ENCODE data around the gene LGALS7B. TPM values are rescaled to one million over a fixed set of nuclear protein-coding genes. Genes with fewer than 3 reads are reported as not detected.
"Not testable (repeated sequence)": the region's sequence is repeated elsewhere in the genome, so short reads cannot be mapped to it uniquely, and the experiment has no call there.

The LGALS7B gene
- total RNA-seq, 2 donors from 2014 or later = not detected

- no peak overlapping the region for H3K4me3 ChIP-seq
- no peaks in the 10 kb centered on the region for H3K36me3 ChIP-seq (replicated peaks in 1 of 2; ENCODE audit: insufficient read depth in 1 of 2, low read depth in 2 of 2)
- no peaks in the 10 kb centered on the region for H3K9me3 ChIP-seq
- TF ChIP-seq POLR2A (IDR thresholded peaks at IDR 0.05) (peak in 1 of 3 donors; percentile 47), CTCF (IDR thresholded peaks at IDR 0.05) (no peak)
- H3K27ac ChIP-seq = peak overlapping the region in 3 of 4 donors; percentile 6 to 74 (median 50)
- H3K27me3 ChIP-seq = no peaks in the 10 kb centered on the region
- DNase-seq (peak in 3 of 4 donors; percentile 20 to 48 (median 28)), ATAC-seq (peak; percentile 75)
- 69 to 71% methylated on average over 3 of the region's 3 CpGs for WGBS, 2 donors
- intact Hi-C loops (cut with DNase I) = no loop called here
- peaks cover 5% of the 10 kb centered on the region for H3K4me1 ChIP-seq
Observed at GRCh38 chr19:38763795-38764220, 25.2 kb upstream of the LGALS7B start.

GRCh38 chr19:38765214-38765613, 23.8 kb upstream of the LGALS7B start:
- DNase-seq = no peak
- Histone ChIP-seq H3K4me3 (no peak overlapping the region), H3K27me3 (no peaks in the 10 kb centered on the region), H3K4me1 (peaks cover 9% of the 10 kb centered on the region), H3K27ac (no peak overlapping the region), H3K9me3 (no peaks in the 10 kb centered on the region), H3K36me3 (replicated peaks in 1 of 2; ENCODE audit: insufficient read depth in 1 of 2, low read depth in 2 of 2) (no peaks in the 10 kb centered on the region)
- intact Hi-C loops (cut with DNase I) = no loop called here
- WGBS, 2 donors = 89 to 99% methylated on average over 2 of the region's 2 CpGs
- TF ChIP-seq CTCF (IDR thresholded peaks at IDR 0.05) = no peak
- no peak for ATAC-seq

- Histone ChIP-seq H3K9me3 (no peaks in the 10 kb centered on the region), H3K4me1 (peaks cover 9% of the 10 kb centered on the region), H3K27ac (no peak overlapping the region), H3K27me3 (no peaks in the 10 kb centered on the region), H3K4me3 (no peak overlapping the region), H3K36me3 (replicated peaks in 1 of 2; ENCODE audit: insufficient read depth in 1 of 2, low read depth in 2 of 2) (no peaks in the 10 kb centered on the region)
- intact Hi-C loops (cut with DNase I) = no loop called here
- ATAC-seq (no peak), DNase-seq (no peak)
- TF ChIP-seq CTCF (IDR thresholded peaks at IDR 0.05) = no peak
- TF ChIP-seq POLR2A (IDR thresholded peaks at IDR 0.05) = no peak
- WGBS, 2 donors = 80 to 83% methylated on average over 10 of the region's 10 CpGs
Observed at GRCh38 chr19:38766276-38767047, 22.5 kb upstream of the LGALS7B start.

GRCh38 chr19:38769635-38770211, 19.3 kb upstream of the LGALS7B start:
- DNase-seq = peak; percentile 62 to 84 (median 81)
- TF ChIP-seq CTCF (IDR thresholded peaks at IDR 0.05) (peak in 6 of 7 experiments; percentile 47 to 87 (median 74)), POLR2A (IDR thresholded peaks at IDR 0.05) (peak in 1 of 3 donors; percentile 27)

GRCh38 chr19:38770228-38770948, 18.6 kb upstream of the LGALS7B start:
- H3K4me3 ChIP-seq; H3K36me3 ChIP-seq (replicated peaks in 1 of 2; ENCODE audit: insufficient read depth in 1 of 2, low read depth in 2 of 2); H3K27ac ChIP-seq; H3K27me3 ChIP-seq; intact Hi-C loops (cut with DNase I); H3K4me1 ChIP-seq; DNase-seq; H3K9me3 ChIP-seq: not testable (repeated sequence)
- ATAC-seq = peak; percentile 20
- WGBS, 2 donors = 20% methylated on average over 2 of the region's 58 CpGs; no CpG with 5 or more reads in 1 of the 2 donors

More at GRCh38 chr19:38769635-38770211, 19.3 kb upstream of the LGALS7B start:
- 26 to 67% methylated on average over 7 to 42 of the region's 42 CpGs for WGBS, 2 donors
- ATAC-seq = peak; percentile 67
- Histone ChIP-seq H3K4me1 (peaks cover 4% of the 10 kb centered on the region), H3K27me3 (no peaks in the 10 kb centered on the region), H3K36me3 (replicated peaks in 1 of 2; ENCODE audit: insufficient read depth in 1 of 2, low read depth in 2 of 2) (no peaks in the 10 kb centered on the region), H3K9me3 (no peaks in the 10 kb centered on the region), H3K27ac (peak overlapping the region in 1 of 4 donors; percentile 46), H3K4me3 (no peak overlapping the region)
- intact Hi-C loops (cut with DNase I) = no loop called here

GRCh38 chr19:38770949-38771275, 18.1 kb upstream of the LGALS7B start:
- intact Hi-C loops (cut with DNase I); H3K36me3 ChIP-seq (replicated peaks in 1 of 2; ENCODE audit: insufficient read depth in 1 of 2, low read depth in 2 of 2); DNase-seq; H3K9me3 ChIP-seq; H3K4me3 ChIP-seq; H3K4me1 ChIP-seq; H3K27ac ChIP-seq; H3K27me3 ChIP-seq: not testable (repeated sequence)
- 44% methylated on average over 1 of the region's 22 CpGs; no CpG with 5 or more reads in 1 of the 2 donors for WGBS, 2 donors
- peak; percentile 93 for ATAC-seq

- H3K36me3 ChIP-seq (replicated peaks in 1 of 2; ENCODE audit: insufficient read depth in 1 of 2, low read depth in 2 of 2); H3K27me3 ChIP-seq; H3K4me1 ChIP-seq; H3K9me3 ChIP-seq; H3K4me3 ChIP-seq; H3K27ac ChIP-seq; DNase-seq; ATAC-seq; intact Hi-C loops (cut with DNase I): not testable (repeated sequence)
- no CpG with 5 or more reads among the region's 30 CpGs for WGBS, 2 donors
Observed at GRCh38 chr19:38771569-38771968, 17.4 kb upstream of the LGALS7B start.
